ENCODE results near the gene FHOD3.

Gene FHOD3

DNA sequence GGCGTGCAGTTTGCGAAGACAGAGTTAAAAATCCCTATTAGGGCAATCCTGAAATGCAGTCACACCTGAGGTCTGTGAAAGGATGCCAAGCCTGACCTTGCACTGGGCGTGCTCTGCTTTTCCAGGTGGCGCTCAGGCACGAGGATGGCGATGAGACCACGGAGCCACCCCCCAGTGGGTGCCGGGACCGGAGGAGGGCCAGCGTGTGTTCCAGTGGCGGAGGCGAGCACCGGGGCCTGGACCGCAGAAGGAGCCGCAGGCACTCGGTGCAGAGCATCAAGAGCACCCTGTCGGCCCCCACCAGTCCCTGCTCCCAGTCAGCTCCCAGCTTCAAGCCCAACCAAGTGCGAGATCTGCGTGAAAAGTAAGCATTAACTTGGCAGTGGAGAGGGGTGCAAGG is 327.9 kb downstream of the FHOD3 start:
- no peak overlapping the region for H3K27ac ChIP-seq (ENCODE audit: extremely low read depth, low read depth, low read length)
- ChIA-PET POLR2A (no interaction called here), CTCF (interaction anchor here (0.7 kb wide), 1 partner anchor 194 kb away, joined by 3 read pairs; no protein-coding TSS in a partner anchor)
- H3K4me3 ChIP-seq (ENCODE audit: low read depth, low read length): no peak overlapping the region
- no peaks in the 10 kb centered on the region for H3K4me1 ChIP-seq (ENCODE audit: control insufficient read depth, insufficient read depth, low read length)
- H3K9me3 ChIP-seq (ENCODE audit: control insufficient read depth, insufficient read depth, low read depth, low read length): no peaks in the 10 kb centered on the region
- peaks cover 0 to 3% of the 10 kb centered on the region in 2 experiments; a peak in 1 of 3 replicates for H3K36me3 ChIP-seq (ENCODE audit: control insufficient read depth in 2 of 2, insufficient read depth in 1 of 2, low read length in 2 of 2)
- TF ChIP-seq KLF7 (tag by site-specific recombination; IDR thresholded peaks at IDR 0.05; ENCODE audit: borderline replicate concordance): no peak
- TF ChIP-seq ZSCAN16 (tag by site-specific recombination; IDR thresholded peaks at IDR 0.05): no peak
- no peak for TF ChIP-seq ZNF169 (tag by site-specific recombination; IDR thresholded peaks at IDR 0.05)
- TF ChIP-seq, protein P1, sequence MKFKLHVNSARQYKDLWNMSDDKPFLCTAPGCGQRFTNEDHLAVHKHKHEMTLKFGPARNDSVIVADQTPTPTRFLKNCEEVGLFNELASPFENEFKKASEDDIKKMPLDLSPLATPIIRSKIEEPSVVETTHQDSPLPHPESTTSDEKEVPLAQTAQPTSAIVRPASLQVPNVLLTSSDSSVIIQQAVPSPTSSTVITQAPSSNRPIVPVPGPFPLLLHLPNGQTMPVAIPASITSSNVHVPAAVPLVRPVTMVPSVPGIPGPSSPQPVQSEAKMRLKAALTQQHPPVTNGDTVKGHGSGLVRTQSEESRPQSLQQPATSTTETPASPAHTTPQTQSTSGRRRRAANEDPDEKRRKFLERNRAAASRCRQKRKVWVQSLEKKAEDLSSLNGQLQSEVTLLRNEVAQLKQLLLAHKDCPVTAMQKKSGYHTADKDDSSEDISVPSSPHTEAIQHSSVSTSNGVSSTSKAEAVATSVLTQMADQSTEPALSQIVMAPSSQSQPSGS (tag by site-specific recombination; IDR thresholded peaks at IDR 0.05; ENCODE audit: low read depth): no peak
- TF ChIP-seq ZNF830 (tag by site-specific recombination; IDR thresholded peaks at IDR 0.05; ENCODE audit: low read depth): no peak
- no peak for TF ChIP-seq ZBTB8A (tag by site-specific recombination; IDR thresholded peaks at IDR 0.05)

DNA sequence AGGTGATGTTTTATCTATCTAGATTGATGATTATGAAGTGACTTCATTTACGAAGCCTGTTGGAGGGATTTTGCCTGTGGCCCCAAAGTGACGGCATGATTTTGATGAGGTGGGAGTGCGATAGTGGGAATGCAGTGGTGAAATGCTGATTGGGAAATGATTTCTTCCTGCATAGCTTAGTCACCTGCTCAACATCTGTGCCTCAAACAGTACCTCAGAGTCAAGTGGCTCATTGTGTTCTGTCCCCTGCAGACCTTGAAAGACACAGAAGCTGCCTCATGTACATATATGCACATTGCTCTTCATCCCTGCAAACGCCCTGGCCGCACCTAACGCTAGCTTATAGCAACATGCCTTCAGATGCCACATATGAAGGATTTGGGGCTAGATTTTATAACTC is 330.1 kb downstream of the FHOD3 start:
- no peak overlapping the region for H3K27ac ChIP-seq (ENCODE audit: extremely low read depth, low read depth, low read length)
- POLR2A ChIA-PET: no interaction called here
- no peak overlapping the region for H3K4me3 ChIP-seq (ENCODE audit: low read depth, low read length)
- no peaks in the 10 kb centered on the region for H3K9me3 ChIP-seq (ENCODE audit: control insufficient read depth, insufficient read depth, low read depth, low read length)
- TF ChIP-seq MEIS1 (CRISPR knock-in tag; IDR thresholded peaks at IDR 0.05; ENCODE audit: borderline replicate concordance) (no peak), ZNF138 (tag by site-specific recombination; IDR thresholded peaks at IDR 0.05; ENCODE audit: borderline replicate concordance) (no peak), ZNF133 (tag by site-specific recombination; IDR thresholded peaks at IDR 0.05) (no peak), ZBTB17 (tag by site-specific recombination; IDR thresholded peaks at IDR 0.05) (no peak), ZNF473 (tag by site-specific recombination; IDR thresholded peaks at IDR 0.05) (no peak), REPIN1 (tag by site-specific recombination; IDR thresholded peaks at IDR 0.05; ENCODE audit: low read depth) (no peak), ZNF623 (tag by site-specific recombination; IDR thresholded peaks at IDR 0.05) (no peak), ZNF555 (tag by site-specific recombination; conservative IDR thresholded peaks at IDR 0.05) (no peak), ZNF747 (tag by site-specific recombination; IDR thresholded peaks at IDR 0.05) (no peak), ZNF202 (tag by site-specific recombination; IDR thresholded peaks at IDR 0.05; ENCODE audit: borderline replicate concordance) (no peak), IKZF3 (tag by site-specific recombination; IDR thresholded peaks at IDR 0.05) (no peak), ZNF19 (tag by site-specific recombination; IDR thresholded peaks at IDR 0.05; ENCODE audit: low read depth) (no peak), ZNF10 (tag by site-specific recombination; IDR thresholded peaks at IDR 0.05) (no peak), ZNF626 (tag by site-specific recombination; IDR thresholded peaks at IDR 0.05) (no peak), ZNF324 (tag by site-specific recombination; IDR thresholded peaks at IDR 0.05) (no peak), ZNF549 (tag by site-specific recombination; IDR thresholded peaks at IDR 0.05) (no peak)
- TF ChIP-seq, protein P2, sequence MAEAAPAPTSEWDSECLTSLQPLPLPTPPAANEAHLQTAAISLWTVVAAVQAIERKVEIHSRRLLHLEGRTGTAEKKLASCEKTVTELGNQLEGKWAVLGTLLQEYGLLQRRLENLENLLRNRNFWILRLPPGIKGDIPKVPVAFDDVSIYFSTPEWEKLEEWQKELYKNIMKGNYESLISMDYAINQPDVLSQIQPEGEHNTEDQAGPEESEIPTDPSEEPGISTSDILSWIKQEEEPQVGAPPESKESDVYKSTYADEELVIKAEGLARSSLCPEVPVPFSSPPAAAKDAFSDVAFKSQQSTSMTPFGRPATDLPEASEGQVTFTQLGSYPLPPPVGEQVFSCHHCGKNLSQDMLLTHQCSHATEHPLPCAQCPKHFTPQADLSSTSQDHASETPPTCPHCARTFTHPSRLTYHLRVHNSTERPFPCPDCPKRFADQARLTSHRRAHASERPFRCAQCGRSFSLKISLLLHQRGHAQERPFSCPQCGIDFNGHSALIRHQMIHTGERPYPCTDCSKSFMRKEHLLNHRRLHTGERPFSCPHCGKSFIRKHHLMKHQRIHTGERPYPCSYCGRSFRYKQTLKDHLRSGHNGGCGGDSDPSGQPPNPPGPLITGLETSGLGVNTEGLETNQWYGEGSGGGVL (tag by site-specific recombination; IDR thresholded peaks at IDR 0.05): no peak
- peaks cover 0 to 3% of the 10 kb centered on the region in 2 experiments; a peak in 1 of 3 replicates for H3K36me3 ChIP-seq (ENCODE audit: control insufficient read depth in 2 of 2, insufficient read depth in 1 of 2, low read length in 2 of 2)
- CTCF ChIA-PET: no interaction called here
- H3K4me1 ChIP-seq (ENCODE audit: control insufficient read depth, insufficient read depth, low read length): no peaks in the 10 kb centered on the region
